Measurements from ENCODE around the gene PLEKHH3.
A peak's percentile ranks its signal among the peaks of the same experiment; 100 is the strongest.
"Not testable (repeated sequence)": the region's sequence is repeated elsewhere in the genome, so short reads cannot be mapped to it uniquely, and the experiment has no call there.

PLEKHH3 gene

DNA sequence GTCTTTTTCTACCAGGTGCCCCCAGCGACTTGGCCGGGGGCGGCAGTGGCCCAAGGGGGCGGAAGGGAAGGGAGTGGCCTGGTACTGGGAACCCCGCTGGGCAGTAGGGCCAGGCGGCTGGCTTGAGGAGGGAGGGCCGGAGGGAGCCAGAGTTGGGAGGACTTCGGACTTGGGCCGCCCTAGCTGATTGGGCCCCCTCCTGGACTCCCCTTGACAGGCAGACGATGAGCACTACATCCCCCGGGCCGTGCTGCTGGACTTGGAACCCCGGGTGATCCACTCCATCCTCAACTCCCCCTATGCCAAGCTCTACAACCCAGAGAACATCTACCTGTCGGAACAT is 16.9 kb downstream of the PLEKHH3 start:
- H3K9ac ChIP-seq (ENCODE audit: low read length); H2BK5ac ChIP-seq (ENCODE audit: low read depth, low read length, poor library complexity); H3K18ac ChIP-seq (ENCODE audit: low read length); H3K36me3 ChIP-seq (ENCODE audit: control insufficient read depth in 1 of 2, insufficient read depth in 2 of 2, low read length in 2 of 2); H3K4me1 ChIP-seq (ENCODE audit: control insufficient read depth in 1 of 2, insufficient read depth in 2 of 2, low read length in 2 of 2); H3K14ac ChIP-seq (ENCODE audit: low read length); H4K12ac ChIP-seq (ENCODE audit: low read depth, low read length); H2AK5ac ChIP-seq (ENCODE audit: low read length); H3K4me3 ChIP-seq (ENCODE audit: low read depth, low read length); H3K79me2 ChIP-seq (ENCODE audit: control insufficient read depth, insufficient read depth, low read length, poor library complexity); DNase-seq; H3K4ac ChIP-seq (ENCODE audit: low read depth, low read length); H3K79me1 ChIP-seq (ENCODE audit: low read length); H3K27ac ChIP-seq (ENCODE audit: low read depth, low read length); H3K27me3 ChIP-seq (ENCODE audit: insufficient read depth, low read length); H3K23ac ChIP-seq (ENCODE audit: low read length); H2BK12ac ChIP-seq (ENCODE audit: low read length); H3K9me3 ChIP-seq (ENCODE audit: insufficient read depth, low read depth, low read length); H2BK120ac ChIP-seq (ENCODE audit: insufficient read depth, low read length, poor library complexity): not testable (repeated sequence)
- H3K4me2 ChIP-seq (ENCODE audit: low read length) = peak overlapping the region; percentile 84
- no CpG with 5 or more reads among the region's 14 CpGs for WGBS (ENCODE audit: extremely low coverage, insufficient coverage, insufficient read length)
- H4K91ac ChIP-seq (ENCODE audit: low read depth, low read length) = peak overlapping the region; percentile 41
- peak overlapping the region; percentile 85 for H4K8ac ChIP-seq (ENCODE audit: low read depth, low read length)
- H2AFZ ChIP-seq (ENCODE audit: insufficient read depth, low read length, poor library complexity) = peak overlapping the region; percentile 83

DNA sequence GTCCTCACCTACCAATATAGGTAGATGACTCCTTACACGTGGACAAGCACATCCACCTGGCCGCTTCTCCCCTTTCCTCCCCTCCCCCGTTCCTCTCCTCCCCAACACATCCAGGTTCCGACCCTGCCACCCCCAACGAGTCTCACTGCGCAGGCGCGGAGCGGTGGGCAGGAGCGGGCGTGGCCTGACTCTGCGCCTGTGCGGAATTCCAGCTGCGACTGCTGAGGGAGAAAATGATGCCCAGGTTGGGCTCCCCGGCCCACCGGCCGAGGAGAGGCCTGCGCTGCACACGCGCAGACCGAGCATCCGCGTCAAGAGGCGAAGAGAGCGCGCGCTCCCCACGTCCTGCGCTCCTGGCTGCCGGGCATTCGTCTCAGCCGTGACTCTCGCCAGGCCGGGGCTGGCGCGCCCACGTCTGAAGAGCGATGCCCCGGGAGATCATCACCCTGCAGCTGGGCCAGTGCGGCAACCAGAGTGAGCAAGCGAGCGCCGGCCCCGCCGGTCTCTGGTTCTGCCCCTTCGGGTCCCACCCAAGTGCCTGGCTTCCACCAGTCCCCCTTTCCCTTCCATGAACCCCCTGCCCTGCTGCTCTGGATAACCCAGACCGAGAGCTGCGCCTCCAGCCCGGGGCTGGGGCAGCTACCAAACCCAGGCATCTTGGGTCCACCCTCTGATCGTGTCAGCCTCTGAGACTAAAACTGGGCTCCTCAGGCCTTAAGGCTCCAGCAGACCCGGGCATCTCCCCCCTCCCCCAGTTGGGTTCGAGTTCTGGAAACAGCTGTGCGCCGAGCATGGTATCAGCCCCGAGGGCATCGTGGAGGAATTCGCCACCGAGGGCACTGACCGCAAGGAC is 17.5 kb downstream of the PLEKHH3 start, which contains the start of gene TUBG2:
TUBG2 (plus strand) TSS at position 206 of the 853 bp plus-strand sequence; CDS start at position 426, 220 bp downstream.
- Histone ChIP-seq H3K14ac (ENCODE audit: low read length) (peak within 1 kb of the TSS; percentile 41), H3K79me1 (ENCODE audit: low read length) (peaks cover 5% of the 10 kb centered on the region), H3K4ac (ENCODE audit: low read depth, low read length) (peak within 1 kb of the TSS; percentile 41), H3K79me2 (ENCODE audit: control insufficient read depth, insufficient read depth, low read length, poor library complexity) (peaks cover 4% of the 10 kb centered on the region), H3K27ac (ENCODE audit: low read depth, low read length) (no peak within 1 kb of the TSS), H3K27me3 (ENCODE audit: insufficient read depth, low read length) (no peaks in the 10 kb centered on the region), H2BK12ac (ENCODE audit: low read length) (peak within 1 kb of the TSS; percentile 32), H3K23ac (ENCODE audit: low read length) (no peak within 1 kb of the TSS), H2AK5ac (ENCODE audit: low read length) (peak within 1 kb of the TSS; percentile 4), H3K4me2 (ENCODE audit: low read length) (peak within 1 kb of the TSS; percentile 84), H3K9me3 (ENCODE audit: insufficient read depth, low read depth, low read length) (no peaks in the 10 kb centered on the region), H3K4me1 (ENCODE audit: control insufficient read depth in 1 of 2, insufficient read depth in 2 of 2, low read length in 2 of 2) (peaks cover 0 to 9% of the 10 kb centered on the region in 2 experiments), H3K9ac (ENCODE audit: low read length) (peak within 1 kb of the TSS; percentile 61), H4K91ac (ENCODE audit: low read depth, low read length) (peak within 1 kb of the TSS; percentile 41), H4K12ac (ENCODE audit: low read depth, low read length) (peak within 1 kb of the TSS; percentile 57), H4K8ac (ENCODE audit: low read depth, low read length) (peak within 1 kb of the TSS; percentile 85), H2BK120ac (ENCODE audit: insufficient read depth, low read length, poor library complexity) (peak within 1 kb of the TSS; percentile 23), H3K36me3 (ENCODE audit: control insufficient read depth in 1 of 2, insufficient read depth in 2 of 2, low read length in 2 of 2) (peaks cover 8 to 9% of the 10 kb centered on the region in 2 experiments), H2BK5ac (ENCODE audit: low read depth, low read length, poor library complexity) (peak within 1 kb of the TSS; percentile 5), H3K18ac (ENCODE audit: low read length) (peak within 1 kb of the TSS; percentile 88), H3K4me3 (ENCODE audit: low read depth, low read length) (peak within 1 kb of the TSS; percentile 74), H2AFZ (ENCODE audit: insufficient read depth, low read length, poor library complexity) (peak within 1 kb of the TSS; percentile 83)
- peak; percentile 80 to 91 for DNase-seq
- WGBS (ENCODE audit: extremely low coverage, insufficient coverage, insufficient read length) = no CpG with 5 or more reads among the region's 59 CpGs

DNA sequence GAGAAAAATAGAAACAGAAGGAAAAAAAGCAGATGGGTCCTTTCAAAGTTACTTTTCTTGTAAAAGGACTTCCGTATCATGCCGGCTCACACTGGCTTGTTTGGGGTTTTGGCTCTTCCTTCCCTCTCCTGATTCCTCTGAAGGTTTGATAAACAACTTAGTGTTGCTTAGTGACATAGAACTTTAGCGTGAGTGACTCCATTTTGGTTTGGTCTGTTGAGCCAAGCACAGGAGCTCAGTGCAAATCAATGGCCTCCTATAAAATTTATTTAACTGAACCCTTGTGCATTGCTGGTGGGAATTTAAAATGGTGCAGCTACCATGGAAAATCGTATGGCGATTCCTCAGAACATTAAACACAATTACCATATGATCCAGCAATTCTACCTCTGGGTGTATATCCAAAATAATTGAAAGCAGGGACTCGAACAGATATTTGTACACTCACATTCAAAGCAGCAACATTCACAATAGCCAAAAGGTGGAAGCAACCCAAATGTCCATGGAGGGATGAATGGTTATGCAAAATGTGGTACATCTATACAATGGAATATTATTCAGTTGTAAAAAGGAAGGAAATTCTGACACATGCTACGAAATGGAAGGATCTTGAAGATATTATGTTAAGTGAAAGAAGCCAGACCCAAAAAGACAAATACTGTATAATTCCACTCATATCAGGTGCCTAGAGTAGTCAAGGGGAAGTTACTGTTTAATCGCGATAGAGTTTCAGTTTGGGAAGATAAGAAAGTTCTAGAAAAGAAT is 18.8 kb downstream of the PLEKHH3 start:
- peaks cover 4 to 20% of the 10 kb centered on the region in 2 experiments for H3K4me1 ChIP-seq (ENCODE audit: control insufficient read depth in 1 of 2, insufficient read depth in 2 of 2, low read length in 2 of 2)
- H3K79me1 ChIP-seq (ENCODE audit: low read length) = peaks cover 9% of the 10 kb centered on the region
- no CpG with 5 or more reads among the region's 9 CpGs for WGBS (ENCODE audit: extremely low coverage, insufficient coverage, insufficient read length)

DNA sequence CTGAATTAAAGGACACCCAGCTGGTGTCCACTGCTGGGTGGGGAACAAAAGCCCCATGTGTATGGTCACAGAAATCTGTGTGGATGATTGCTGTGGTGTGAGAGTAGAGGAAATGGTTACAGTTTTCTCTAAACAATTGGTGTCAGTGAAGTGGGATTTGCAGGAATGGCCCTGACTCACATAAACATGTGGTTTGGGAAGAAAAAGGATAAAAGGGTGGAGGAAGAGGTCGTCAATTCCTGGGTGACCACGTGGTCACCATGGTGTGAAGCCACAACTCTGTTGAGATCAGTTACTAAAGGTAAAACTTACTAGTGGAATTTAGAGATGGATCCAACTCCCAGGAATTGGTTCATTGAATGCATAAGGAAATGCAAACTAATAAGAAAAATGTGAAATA is 21.3 kb downstream of the PLEKHH3 start:
- no peaks in the 10 kb centered on the region for H3K27me3 ChIP-seq (ENCODE audit: insufficient read depth, low read length)
- H3K36me3 ChIP-seq (ENCODE audit: control insufficient read depth in 1 of 2, insufficient read depth in 2 of 2, low read length in 2 of 2) = no peaks in the 10 kb centered on the region
- no peak overlapping the region for H3K4me2 ChIP-seq (ENCODE audit: low read length)
- no peak overlapping the region for H3K27ac ChIP-seq (ENCODE audit: low read depth, low read length)
- H4K8ac ChIP-seq (ENCODE audit: low read depth, low read length) = no peak overlapping the region
- no peak overlapping the region for H3K23ac ChIP-seq (ENCODE audit: low read length)
- H3K4me1 ChIP-seq (ENCODE audit: control insufficient read depth in 1 of 2, insufficient read depth in 2 of 2, low read length in 2 of 2) = peaks cover 4 to 18% of the 10 kb centered on the region in 2 experiments
- no peak overlapping the region for H4K12ac ChIP-seq (ENCODE audit: low read depth, low read length)
- H3K9ac ChIP-seq (ENCODE audit: low read length) = no peak overlapping the region
- H3K4ac ChIP-seq (ENCODE audit: low read depth, low read length) = no peak overlapping the region
- H2BK120ac ChIP-seq (ENCODE audit: insufficient read depth, low read length, poor library complexity) = no peak overlapping the region
- no peak overlapping the region for H3K14ac ChIP-seq (ENCODE audit: low read length)
- no peak overlapping the region for H3K18ac ChIP-seq (ENCODE audit: low read length)
- no peak overlapping the region for H2AK5ac ChIP-seq (ENCODE audit: low read length)
- H4K91ac ChIP-seq (ENCODE audit: low read depth, low read length) = no peak overlapping the region
- H2BK5ac ChIP-seq (ENCODE audit: low read depth, low read length, poor library complexity) = no peak overlapping the region
- peaks cover 9% of the 10 kb centered on the region for H3K79me1 ChIP-seq (ENCODE audit: low read length)
- H2BK12ac ChIP-seq (ENCODE audit: low read length) = no peak overlapping the region
- peaks cover 4% of the 10 kb centered on the region for H3K79me2 ChIP-seq (ENCODE audit: control insufficient read depth, insufficient read depth, low read length, poor library complexity)
- WGBS (ENCODE audit: extremely low coverage, insufficient coverage, insufficient read length) = no CpG with 5 or more reads among the region's 2 CpGs
- H2AFZ ChIP-seq (ENCODE audit: insufficient read depth, low read length, poor library complexity) = no peak overlapping the region
- H3K4me3 ChIP-seq (ENCODE audit: low read depth, low read length) = no peak overlapping the region
- DNase-seq = peak in 1 of 2 donors; percentile 20
- H3K9me3 ChIP-seq (ENCODE audit: insufficient read depth, low read depth, low read length) = no peaks in the 10 kb centered on the region

More for the DNA sequence above, 18.8 kb downstream of the PLEKHH3 start:
- H3K36me3 ChIP-seq (ENCODE audit: control insufficient read depth in 1 of 2, insufficient read depth in 2 of 2, low read length in 2 of 2) = peaks cover 5 to 6% of the 10 kb centered on the region in 2 experiments
- no peak overlapping the region for H4K12ac ChIP-seq (ENCODE audit: low read depth, low read length)
- H2BK120ac ChIP-seq (ENCODE audit: insufficient read depth, low read length, poor library complexity) = no peak overlapping the region
- no peak overlapping the region for H2AK5ac ChIP-seq (ENCODE audit: low read length)
- H2BK12ac ChIP-seq (ENCODE audit: low read length) = no peak overlapping the region
- no peak overlapping the region for H2AFZ ChIP-seq (ENCODE audit: insufficient read depth, low read length, poor library complexity)
- no peak overlapping the region for H3K4ac ChIP-seq (ENCODE audit: low read depth, low read length)
- H3K4me3 ChIP-seq (ENCODE audit: low read depth, low read length) = no peak overlapping the region
- H3K27ac ChIP-seq (ENCODE audit: low read depth, low read length) = no peak overlapping the region
- H3K9ac ChIP-seq (ENCODE audit: low read length) = no peak overlapping the region
- H2BK5ac ChIP-seq (ENCODE audit: low read depth, low read length, poor library complexity) = no peak overlapping the region
- DNase-seq = no peak
- peaks cover 4% of the 10 kb centered on the region for H3K79me2 ChIP-seq (ENCODE audit: control insufficient read depth, insufficient read depth, low read length, poor library complexity)
- no peak overlapping the region for H4K91ac ChIP-seq (ENCODE audit: low read depth, low read length)
- H4K8ac ChIP-seq (ENCODE audit: low read depth, low read length) = no peak overlapping the region
- no peaks in the 10 kb centered on the region for H3K27me3 ChIP-seq (ENCODE audit: insufficient read depth, low read length)
- no peaks in the 10 kb centered on the region for H3K9me3 ChIP-seq (ENCODE audit: insufficient read depth, low read depth, low read length)
- H3K23ac ChIP-seq (ENCODE audit: low read length) = no peak overlapping the region
- H3K14ac ChIP-seq (ENCODE audit: low read length) = no peak overlapping the region
- no peak overlapping the region for H3K4me2 ChIP-seq (ENCODE audit: low read length)
- H3K18ac ChIP-seq (ENCODE audit: low read length) = no peak overlapping the region

All from trophoblast cell (in vitro differentiated cells and primary cell).